Measurements from ENCODE around the gene PNMA6E.

GRCh38 chrX:153406011-153406410 lies 4.9 kb upstream of the PNMA6E start:
- TF ChIP-seq ARNTL (CRISPR knock-in tag; IDR thresholded peaks at IDR 0.05; ENCODE audit: borderline replicate concordance, low read depth), result no peak
- TF ChIP-seq RARB (CRISPR knock-in tag; IDR thresholded peaks at IDR 0.05), result no peak
